ENCODE data around the gene SLC26A8. TPM values are rescaled to one million over a fixed set of nuclear protein-coding genes. Genes with fewer than 3 reads are reported as not detected.

Gene SLC26A8
- total RNA-seq, 1 experiment from 2014 or later: 0.09 TPM

GRCh38 chr6:36018339-36018738 is 6.1 kb downstream of the SLC26A8 start:
- no peak overlapping the region for H3K4me3 Mint-ChIP-seq
- no peak overlapping the region for H3K27ac Mint-ChIP-seq
- Histone ChIP-seq H4K8ac (replicated peaks; ENCODE audit: insufficient read length, low read depth, low read length) (no peak overlapping the region), H2BK5ac (ENCODE audit: insufficient read length, low read length) (no peak overlapping the region), H2BK12ac (ENCODE audit: insufficient read length, low read depth, low read length) (no peak overlapping the region), H3K4ac (ENCODE audit: low read depth, low read length) (no peak overlapping the region), H2BK120ac (ENCODE audit: low read depth, low read length, poor library complexity, severe bottlenecking) (no peak overlapping the region), H2AFZ (ENCODE audit: low read length) (no peak overlapping the region), H3T11ph (ENCODE audit: low read length) (no peak overlapping the region), H3K9ac (ENCODE audit: extremely low read depth, insufficient read length, low read length) (no peak overlapping the region), H2BK15ac (ENCODE audit: low read depth, low read length) (no peak overlapping the region), H3K23me2 (ENCODE audit: insufficient read length, low read depth, low read length, poor library complexity, severe bottlenecking) (no peaks in the 10 kb centered on the region), H3K79me1 (ENCODE audit: insufficient read depth, low read depth, low read length, poor library complexity, severe bottlenecking) (no peaks in the 10 kb centered on the region), H3K4me1 (ENCODE audit: insufficient read depth, low read length) (no peaks in the 10 kb centered on the region; the same call in 1 of the 2 replicates), H3K14ac (ENCODE audit: insufficient read depth, low read length) (no peak overlapping the region), H2AK5ac (ENCODE audit: insufficient read length, low read length) (no peak overlapping the region), H3K27me3 (ENCODE audit: insufficient read depth, low read length) (no peaks in the 10 kb centered on the region), H4K20me1 (ENCODE audit: control insufficient read depth, insufficient read depth, insufficient read length) (no peaks in the 10 kb centered on the region), H3K18ac (ENCODE audit: insufficient read length, low read depth, low read length) (no peak overlapping the region), H3K4me2 (ENCODE audit: insufficient read depth, insufficient read length, low read length) (no peak overlapping the region), H4K91ac (ENCODE audit: insufficient read length, low read depth, low read length) (no peak overlapping the region), H3K56ac (ENCODE audit: insufficient read length, low read depth, low read length) (no peak overlapping the region), H3K23ac (ENCODE audit: insufficient read length, low read depth, low read length) (no peak overlapping the region), H3K27ac (ENCODE audit: insufficient read length, low read depth, low read length) (no peak overlapping the region), H4K5ac (ENCODE audit: insufficient read length, low read depth, low read length) (no peak overlapping the region), H3K9me3 (ENCODE audit: control insufficient read depth, low read depth, low read length) (no peaks in the 10 kb centered on the region), H3K79me2 (ENCODE audit: insufficient read depth, low read length) (no peaks in the 10 kb centered on the region), H2BK20ac (ENCODE audit: low read depth, low read length, poor library complexity, severe bottlenecking) (no peak overlapping the region)
- TF ChIP-seq, protein P1, sequence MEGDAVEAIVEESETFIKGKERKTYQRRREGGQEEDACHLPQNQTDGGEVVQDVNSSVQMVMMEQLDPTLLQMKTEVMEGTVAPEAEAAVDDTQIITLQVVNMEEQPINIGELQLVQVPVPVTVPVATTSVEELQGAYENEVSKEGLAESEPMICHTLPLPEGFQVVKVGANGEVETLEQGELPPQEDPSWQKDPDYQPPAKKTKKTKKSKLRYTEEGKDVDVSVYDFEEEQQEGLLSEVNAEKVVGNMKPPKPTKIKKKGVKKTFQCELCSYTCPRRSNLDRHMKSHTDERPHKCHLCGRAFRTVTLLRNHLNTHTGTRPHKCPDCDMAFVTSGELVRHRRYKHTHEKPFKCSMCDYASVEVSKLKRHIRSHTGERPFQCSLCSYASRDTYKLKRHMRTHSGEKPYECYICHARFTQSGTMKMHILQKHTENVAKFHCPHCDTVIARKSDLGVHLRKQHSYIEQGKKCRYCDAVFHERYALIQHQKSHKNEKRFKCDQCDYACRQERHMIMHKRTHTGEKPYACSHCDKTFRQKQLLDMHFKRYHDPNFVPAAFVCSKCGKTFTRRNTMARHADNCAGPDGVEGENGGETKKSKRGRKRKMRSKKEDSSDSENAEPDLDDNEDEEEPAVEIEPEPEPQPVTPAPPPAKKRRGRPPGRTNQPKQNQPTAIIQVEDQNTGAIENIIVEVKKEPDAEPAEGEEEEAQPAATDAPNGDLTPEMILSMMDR (conservative IDR thresholded peaks at IDR 0.05): no peak
- H3K27me3 Mint-ChIP-seq (ENCODE audit: low read depth): no peaks in the 10 kb centered on the region
- WGBS (ENCODE audit: extremely low coverage, insufficient read length, low lambda C conversion rate): no CpG with 5 or more reads among the region's 2 CpGs
- no peak for DNase-seq
- H3K9me3 Mint-ChIP-seq: no peaks in the 10 kb centered on the region
- no peaks in the 10 kb centered on the region for H3K36me3 Mint-ChIP-seq (ENCODE audit: insufficient read depth in 1 of 3, low read depth in 3 of 3)
- H3K4me1 Mint-ChIP-seq: peaks cover 7% of the 10 kb centered on the region in 2 experiments
